ENCODE measurements around the gene TBC1D8.
"Not testable (repeated sequence)": the region's sequence is repeated elsewhere in the genome, so short reads cannot be mapped to it uniquely, and the experiment has no call there.

The TBC1D8 gene

DNA sequence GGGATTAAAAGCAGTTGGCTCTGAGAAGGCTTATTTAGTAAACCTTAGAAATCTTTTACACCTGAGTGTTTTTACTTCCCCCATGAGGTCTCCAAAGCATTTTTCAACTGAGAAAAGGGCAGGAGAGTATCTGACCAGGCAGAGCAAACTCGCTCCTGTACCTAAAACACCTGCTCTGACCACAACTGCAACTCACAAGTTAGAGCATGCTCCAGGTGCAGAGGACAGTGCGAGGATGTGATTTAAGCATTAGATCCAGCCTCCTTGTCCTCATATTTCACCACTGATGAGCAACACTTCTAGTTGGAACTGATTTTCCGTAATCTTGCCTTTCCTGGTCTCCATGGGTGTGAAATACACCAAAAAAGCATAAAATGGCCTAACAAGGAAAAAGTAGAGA is 34.5 kb upstream of the TBC1D8 start:
- H3K27ac ChIP-seq = no peak overlapping the region

DNA sequence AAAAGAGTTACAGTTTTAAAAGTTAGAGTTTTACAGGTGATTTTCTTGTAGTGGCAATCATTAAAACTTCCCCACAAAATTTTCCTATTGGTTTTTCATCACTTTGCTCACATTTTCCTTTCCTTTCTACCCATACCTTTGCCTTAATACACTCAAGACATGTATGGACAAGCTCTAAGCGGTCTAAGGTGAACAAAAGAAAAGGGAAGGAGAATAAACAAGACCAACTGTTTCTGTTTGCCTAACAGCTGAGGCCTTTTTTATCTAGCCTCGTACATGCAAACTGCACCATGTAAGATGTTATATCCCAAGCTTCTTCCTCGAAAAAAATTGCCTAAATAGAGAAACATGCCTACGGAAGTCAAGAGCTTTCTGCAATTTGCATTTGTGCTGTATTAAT is 33.9 kb upstream of the TBC1D8 start:
- Histone ChIP-seq H3K4me3 (ENCODE audit: low read depth, low read length) (no peak overlapping the region), H3K27me3 (replicated peaks) (no peaks in the 10 kb centered on the region), H3K36me3 (replicated peaks) (no peaks in the 10 kb centered on the region), H3K27ac (no peak overlapping the region)
- no peak for DNase-seq
- TF ChIP-seq, protein P1, sequence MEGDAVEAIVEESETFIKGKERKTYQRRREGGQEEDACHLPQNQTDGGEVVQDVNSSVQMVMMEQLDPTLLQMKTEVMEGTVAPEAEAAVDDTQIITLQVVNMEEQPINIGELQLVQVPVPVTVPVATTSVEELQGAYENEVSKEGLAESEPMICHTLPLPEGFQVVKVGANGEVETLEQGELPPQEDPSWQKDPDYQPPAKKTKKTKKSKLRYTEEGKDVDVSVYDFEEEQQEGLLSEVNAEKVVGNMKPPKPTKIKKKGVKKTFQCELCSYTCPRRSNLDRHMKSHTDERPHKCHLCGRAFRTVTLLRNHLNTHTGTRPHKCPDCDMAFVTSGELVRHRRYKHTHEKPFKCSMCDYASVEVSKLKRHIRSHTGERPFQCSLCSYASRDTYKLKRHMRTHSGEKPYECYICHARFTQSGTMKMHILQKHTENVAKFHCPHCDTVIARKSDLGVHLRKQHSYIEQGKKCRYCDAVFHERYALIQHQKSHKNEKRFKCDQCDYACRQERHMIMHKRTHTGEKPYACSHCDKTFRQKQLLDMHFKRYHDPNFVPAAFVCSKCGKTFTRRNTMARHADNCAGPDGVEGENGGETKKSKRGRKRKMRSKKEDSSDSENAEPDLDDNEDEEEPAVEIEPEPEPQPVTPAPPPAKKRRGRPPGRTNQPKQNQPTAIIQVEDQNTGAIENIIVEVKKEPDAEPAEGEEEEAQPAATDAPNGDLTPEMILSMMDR (IDR thresholded peaks at IDR 0.05; ENCODE audit: low read depth, low read length, missing control alignments) = no peak
- in situ Hi-C loops (cut with HindIII; ENCODE audit: low pct_ligation_motif_present, low sequenced_read_pairs) = no loop called here

More for the DNA sequence above, 34.5 kb upstream of the TBC1D8 start:
- TF ChIP-seq, protein P1 (IDR thresholded peaks at IDR 0.05; ENCODE audit: low read depth, low read length, missing control alignments) = no peak
- Histone ChIP-seq H3K36me3 (replicated peaks) (no peaks in the 10 kb centered on the region), H3K4me3 (ENCODE audit: low read depth, low read length) (no peak overlapping the region), H3K27me3 (replicated peaks) (no peaks in the 10 kb centered on the region)
- DNase-seq = no peak
- in situ Hi-C loops (cut with HindIII; ENCODE audit: low pct_ligation_motif_present, low sequenced_read_pairs) = no loop called here

DNA sequence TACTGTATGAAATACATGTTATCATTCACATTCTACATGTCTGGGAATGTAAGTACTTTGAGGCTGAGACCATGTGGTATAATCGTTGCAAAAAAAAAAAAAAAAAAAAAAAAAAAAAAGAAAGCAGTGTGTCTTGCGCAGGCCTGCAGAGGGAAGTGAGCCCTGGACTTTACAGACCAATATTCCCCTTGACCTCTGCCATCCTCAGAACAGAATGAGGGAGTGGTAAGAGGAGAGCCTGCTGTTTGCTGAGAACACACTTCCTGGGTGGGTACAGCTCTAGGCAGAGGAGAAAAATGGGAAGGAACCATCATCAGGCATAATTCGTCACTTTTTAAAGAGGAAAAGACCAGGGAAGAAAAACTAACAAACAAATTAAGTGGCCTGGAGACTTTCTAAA is 28.8 kb upstream of the TBC1D8 start:
- in situ Hi-C loops (cut with HindIII; ENCODE audit: low pct_ligation_motif_present, low sequenced_read_pairs) = no loop called here
- Histone ChIP-seq H3K27ac (no peak overlapping the region), H3K4me3 (ENCODE audit: low read depth, low read length) (no peak overlapping the region), H3K27me3 (replicated peaks) (no peaks in the 10 kb centered on the region), H3K36me3 (replicated peaks) (no peaks in the 10 kb centered on the region)
- DNase-seq = no peak
- TF ChIP-seq, protein P1 (IDR thresholded peaks at IDR 0.05; ENCODE audit: low read depth, low read length, missing control alignments) = no peak

DNA sequence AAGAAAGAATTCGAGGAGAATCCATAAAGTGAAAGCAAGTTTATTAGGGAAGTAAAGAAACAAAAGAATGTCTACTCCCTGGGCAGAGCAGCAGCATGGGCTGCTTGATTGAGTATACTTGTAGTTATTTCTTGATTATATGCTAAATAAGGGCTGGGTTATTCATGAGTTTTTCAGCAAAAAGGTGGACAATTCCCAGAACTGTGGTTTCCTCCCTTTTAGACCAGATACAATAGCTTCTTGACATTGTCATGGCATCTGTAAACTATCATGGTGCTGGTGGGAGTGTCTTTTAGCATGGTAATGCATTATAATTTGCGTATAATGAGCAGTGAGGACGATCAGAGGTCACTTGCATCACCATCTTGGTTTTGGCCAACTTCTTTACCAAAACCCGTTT is 25.6 kb upstream of the TBC1D8 start:
- in situ Hi-C loops (cut with HindIII; ENCODE audit: low pct_ligation_motif_present, low sequenced_read_pairs) = no loop called here

DNA sequence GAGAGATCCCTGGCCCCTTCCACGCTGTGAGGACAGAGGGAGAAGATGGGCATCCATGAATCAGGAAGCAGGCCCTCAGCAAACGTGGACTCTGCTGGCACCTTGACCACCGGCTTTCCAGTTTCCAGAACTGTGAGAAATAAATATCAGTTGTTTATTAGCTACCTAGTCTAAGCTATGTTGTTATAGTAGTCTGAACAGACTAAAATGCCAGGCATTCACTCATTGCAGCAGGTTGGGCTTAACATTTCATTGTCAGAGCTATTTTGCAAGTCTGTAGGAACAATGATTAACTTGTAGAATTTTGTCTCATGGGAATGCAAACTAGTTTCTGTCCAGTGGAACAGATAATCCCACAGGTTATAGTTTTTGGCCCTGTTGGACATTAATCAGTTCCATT is 24.8 kb upstream of the TBC1D8 start:
- no peak for DNase-seq
- TF ChIP-seq, protein P1 (IDR thresholded peaks at IDR 0.05; ENCODE audit: low read depth, low read length, missing control alignments) = no peak
- no peak overlapping the region for H3K4me3 ChIP-seq (ENCODE audit: low read depth, low read length)
- no peaks in the 10 kb centered on the region for H3K27me3 ChIP-seq (replicated peaks)
- no peaks in the 10 kb centered on the region for H3K36me3 ChIP-seq (replicated peaks)
- H3K27ac ChIP-seq = no peak overlapping the region
- in situ Hi-C loops (cut with HindIII; ENCODE audit: low pct_ligation_motif_present, low sequenced_read_pairs) = no loop called here

More for the DNA sequence above, 25.6 kb upstream of the TBC1D8 start:
- no peak for DNase-seq
- TF ChIP-seq, protein P1 (IDR thresholded peaks at IDR 0.05; ENCODE audit: low read depth, low read length, missing control alignments) = no peak
- H3K36me3 ChIP-seq (replicated peaks) = no peaks in the 10 kb centered on the region
- no peak overlapping the region for H3K4me3 ChIP-seq (ENCODE audit: low read depth, low read length)
- H3K27ac ChIP-seq = no peak overlapping the region
- no peaks in the 10 kb centered on the region for H3K27me3 ChIP-seq (replicated peaks)

DNA sequence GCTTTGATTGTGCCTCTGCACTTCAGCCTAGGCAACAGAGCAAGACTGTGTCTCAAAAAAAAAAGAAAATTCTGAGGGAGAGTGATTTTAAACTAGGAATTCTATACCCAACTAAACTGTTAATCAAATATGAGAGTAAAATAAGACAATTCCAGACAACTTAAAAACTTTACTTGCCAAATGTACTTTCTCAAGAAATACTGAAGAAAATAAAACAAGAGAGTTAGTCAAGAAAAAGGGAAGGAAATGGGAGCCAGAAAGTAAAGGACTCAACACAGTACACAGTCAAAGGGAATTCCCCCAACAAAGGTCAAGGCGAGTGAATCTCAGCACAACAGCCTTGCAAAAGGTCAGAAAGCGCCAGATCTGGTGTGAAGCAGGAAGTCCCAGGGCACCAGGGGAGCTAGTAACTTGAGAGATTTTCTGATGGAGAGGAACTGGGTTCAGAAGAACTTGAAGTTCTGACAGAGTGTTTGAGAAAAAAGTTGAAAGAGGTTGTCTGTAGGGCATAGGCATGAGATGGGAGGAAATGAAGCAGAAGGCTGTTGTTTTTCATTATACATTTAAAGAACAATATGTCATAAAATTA is 22.6 kb upstream of the TBC1D8 start:
- Histone ChIP-seq H3K27ac (no peak overlapping the region), H3K4me3 (ENCODE audit: low read depth, low read length) (no peak overlapping the region), H3K27me3 (replicated peaks) (no peaks in the 10 kb centered on the region), H3K36me3 (replicated peaks) (no peaks in the 10 kb centered on the region)
- in situ Hi-C loops (cut with HindIII; ENCODE audit: low pct_ligation_motif_present, low sequenced_read_pairs) = no loop called here
- TF ChIP-seq, protein P1 (IDR thresholded peaks at IDR 0.05; ENCODE audit: low read depth, low read length, missing control alignments) = no peak
- DNase-seq = no peak

DNA sequence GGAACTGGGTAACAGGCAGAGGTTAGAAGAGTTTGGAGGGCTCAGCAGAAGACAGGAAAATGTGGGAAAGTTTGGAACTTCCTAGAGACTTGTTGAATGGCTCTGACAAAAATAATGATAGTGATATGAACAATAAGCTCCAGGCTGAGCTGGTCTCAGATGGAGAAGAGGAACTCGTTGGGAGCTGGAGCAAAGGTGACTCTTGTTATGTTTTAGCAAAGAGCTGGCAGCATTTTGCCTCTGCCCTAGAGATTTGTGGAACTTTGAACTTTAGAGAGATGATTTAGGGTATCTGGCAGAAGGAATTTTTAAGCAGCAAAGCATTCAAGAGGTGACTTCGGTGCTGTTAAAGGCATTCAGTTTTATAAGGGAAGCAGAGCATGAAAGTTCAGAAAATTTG is 18.6 kb upstream of the TBC1D8 start:
- H3K27ac ChIP-seq; H3K36me3 ChIP-seq (replicated peaks); in situ Hi-C loops (cut with HindIII; ENCODE audit: low pct_ligation_motif_present, low sequenced_read_pairs); DNase-seq; H3K4me3 ChIP-seq (ENCODE audit: low read depth, low read length); H3K27me3 ChIP-seq (replicated peaks): not testable (repeated sequence)
